Renal pelvis (tissue), 4 donors: Measurements from ENCODE around the gene MGLL. TPM values are rescaled to one million over a fixed set of nuclear protein-coding genes. Genes with fewer than 3 reads are reported as not detected.
A peak's percentile ranks its signal among the peaks of the same experiment; 100 is the strongest.
"Not testable (repeated sequence)": the region's sequence is repeated elsewhere in the genome, so short reads cannot be mapped to it uniquely, and the experiment has no call there.

Source experiments
- DNase-seq: peaks from one replicate; pipeline ENCODE4 v3.0.0-alpha.2; 2013
- polyA plus RNA-seq, 3 donors: library from polyadenylated mRNA; unstranded; fragments of 120-200 nt; gene quantifications; one replicate each; pipeline ENCODE4 v1.2.1, GENCODE V29; 2013; ENCODE audit not compliant: insufficient read length in 3 of 3

The MGLL gene
- polyA plus RNA-seq, 3 donors: 23.7 to 29.9 (median 25.2) TPM

GRCh38 chr3:127665586-127665985, 156.7 kb downstream of the MGLL start:
- DNase-seq: no peak

DNA sequence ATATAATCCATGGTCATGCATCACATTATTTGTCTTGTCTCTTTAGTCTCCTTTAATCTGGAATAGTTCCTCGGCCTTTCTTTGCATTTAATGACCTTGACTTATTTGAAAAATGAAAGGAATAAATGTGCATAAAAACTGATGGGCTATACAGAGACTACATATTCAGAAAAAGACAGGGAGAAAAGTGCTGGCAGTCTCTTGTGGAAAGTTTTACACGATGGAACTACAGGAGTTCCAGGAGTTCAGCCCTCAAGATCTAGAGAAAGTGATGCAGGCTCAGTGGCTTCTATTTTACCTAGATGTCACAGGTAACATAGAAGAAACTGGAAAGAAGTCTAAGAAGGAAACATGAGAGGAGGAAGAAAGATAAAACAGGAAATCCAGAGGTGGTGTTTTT, 157.2 kb downstream of the MGLL start:
- no peak for DNase-seq

GRCh38 chr3:127663151-127663550, 159.2 kb downstream of the MGLL start:
- no peak for DNase-seq

DNA sequence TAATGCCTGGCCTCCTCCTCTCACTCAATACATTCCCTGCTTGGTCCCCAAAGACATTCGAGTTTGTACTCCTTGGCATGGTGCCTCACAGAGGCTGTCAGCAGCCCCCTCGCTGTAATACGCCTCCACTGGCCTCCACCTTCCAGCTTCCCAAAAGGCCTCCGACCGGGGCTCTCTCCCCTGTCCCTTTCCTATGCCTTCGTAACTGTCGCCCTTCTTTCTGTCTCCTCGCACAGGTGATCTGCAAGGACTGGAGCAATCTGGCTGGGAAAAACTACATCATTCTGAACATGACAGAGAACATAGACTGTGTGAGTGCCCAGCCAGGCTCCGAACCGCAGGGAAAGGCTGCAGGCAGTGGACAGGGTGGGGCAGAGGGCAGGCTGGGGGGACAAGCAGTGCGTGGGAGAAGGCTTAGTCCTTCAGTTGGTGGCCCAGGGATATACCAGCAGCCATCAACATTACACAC, 160.3 kb downstream of the MGLL start:
- DNase-seq: no peak

GRCh38 chr3:127661600-127661999, 160.7 kb downstream of the MGLL start:
- DNase-seq: no peak

DNA sequence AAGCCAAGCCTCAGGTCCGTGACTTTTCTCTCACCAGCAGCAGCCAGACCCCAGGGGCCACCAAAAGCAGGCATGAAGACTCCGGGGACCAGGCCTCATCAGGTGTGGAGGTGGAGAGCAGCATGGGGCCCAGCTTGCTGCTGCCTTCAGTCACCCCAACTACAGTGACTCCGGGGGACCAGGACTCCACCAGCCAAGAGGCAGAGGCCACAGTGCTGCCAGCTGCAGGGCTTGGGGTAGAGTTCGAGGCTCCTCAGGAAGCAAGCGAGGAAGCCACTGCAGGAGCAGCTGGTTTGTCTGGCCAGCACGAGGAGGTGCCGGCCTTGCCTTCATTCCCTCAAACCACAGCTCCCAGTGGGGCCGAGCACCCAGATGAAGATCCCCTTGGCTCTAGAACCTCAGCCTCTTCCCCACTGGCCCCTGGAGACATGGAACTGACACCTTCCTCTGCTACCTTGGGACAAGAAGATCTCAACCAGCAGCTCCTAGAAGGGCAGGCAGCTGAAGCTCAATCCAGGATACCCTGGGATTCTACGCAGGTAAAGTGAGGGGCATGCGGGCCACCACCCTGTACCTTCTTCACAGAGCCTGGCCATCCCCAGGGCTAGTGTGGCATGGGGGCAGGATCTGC, 161.6 kb downstream of the MGLL start:
- no peak for DNase-seq

GRCh38 chr3:127658234-127658633, 164.1 kb downstream of the MGLL start:
- DNase-seq: no peak

DNA sequence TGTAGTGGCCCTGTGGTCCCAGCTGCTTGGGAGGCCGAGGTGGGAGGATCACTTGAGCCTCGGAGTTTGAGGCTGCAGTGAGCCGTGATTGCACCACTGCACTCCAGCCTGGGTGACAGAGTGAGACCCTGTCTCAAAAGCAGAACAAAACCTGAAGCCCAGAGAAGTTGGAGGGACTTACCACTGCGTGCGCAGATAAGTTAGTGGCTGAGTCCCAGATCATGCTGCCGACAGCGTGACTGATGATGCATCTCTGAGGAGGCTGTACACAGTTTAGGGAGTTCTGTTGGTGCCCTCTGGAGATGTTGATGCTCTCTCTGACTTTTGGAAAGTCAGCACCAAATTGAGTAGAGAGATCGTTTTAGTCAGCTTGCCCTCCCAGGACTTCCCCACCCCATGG, 165.4 kb downstream of the MGLL start:
- DNase-seq: no peak

DNA sequence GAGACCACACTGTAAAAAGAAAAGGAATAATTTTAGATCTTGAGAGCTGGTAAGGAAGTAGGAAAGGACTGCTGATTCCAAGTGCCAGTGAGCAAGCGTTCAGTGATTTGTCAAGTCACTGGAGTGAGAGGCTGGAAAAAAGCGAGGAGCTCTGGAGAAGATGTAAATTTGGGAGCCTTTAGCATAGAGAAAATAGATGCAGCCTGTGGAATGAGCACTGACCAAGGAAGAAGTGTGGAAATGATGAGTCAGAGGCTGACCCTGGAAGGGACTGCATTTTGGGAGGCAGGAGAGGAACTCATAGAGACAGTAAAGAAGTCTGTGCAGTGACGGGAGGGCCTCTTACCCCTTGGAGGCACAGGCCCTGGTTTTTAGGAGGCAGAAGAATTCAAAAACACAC, 166.7 kb downstream of the MGLL start:
- no peak for DNase-seq

- DNase-seq: not testable (repeated sequence)
These were observed 167.3 kb downstream of the MGLL start for GRCh38 chr3:127654993-127655392.

DNA sequence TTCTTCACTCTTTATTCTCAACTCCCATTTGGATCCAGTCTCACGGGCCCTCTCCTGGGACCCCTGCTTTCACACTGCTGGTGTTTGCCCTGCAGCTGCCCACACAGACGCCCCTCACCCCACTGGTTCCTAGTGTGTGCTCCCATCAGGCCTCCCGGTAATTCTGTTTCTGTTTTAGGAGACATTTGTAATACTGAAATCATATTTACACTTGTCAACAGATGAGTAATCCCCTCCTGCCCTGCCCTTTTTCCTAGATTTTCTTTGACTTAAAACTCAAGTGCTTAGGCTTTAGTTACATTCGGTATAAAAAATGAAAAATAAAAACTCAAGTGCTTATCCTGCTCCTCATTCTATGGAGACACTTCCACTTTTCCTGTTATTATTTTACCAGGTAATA, 167.9 kb downstream of the MGLL start:
- no peak for DNase-seq

- peak; percentile 54 for DNase-seq
These were observed 169.9 kb downstream of the MGLL start for GRCh38 chr3:127652246-127652995.

DNA sequence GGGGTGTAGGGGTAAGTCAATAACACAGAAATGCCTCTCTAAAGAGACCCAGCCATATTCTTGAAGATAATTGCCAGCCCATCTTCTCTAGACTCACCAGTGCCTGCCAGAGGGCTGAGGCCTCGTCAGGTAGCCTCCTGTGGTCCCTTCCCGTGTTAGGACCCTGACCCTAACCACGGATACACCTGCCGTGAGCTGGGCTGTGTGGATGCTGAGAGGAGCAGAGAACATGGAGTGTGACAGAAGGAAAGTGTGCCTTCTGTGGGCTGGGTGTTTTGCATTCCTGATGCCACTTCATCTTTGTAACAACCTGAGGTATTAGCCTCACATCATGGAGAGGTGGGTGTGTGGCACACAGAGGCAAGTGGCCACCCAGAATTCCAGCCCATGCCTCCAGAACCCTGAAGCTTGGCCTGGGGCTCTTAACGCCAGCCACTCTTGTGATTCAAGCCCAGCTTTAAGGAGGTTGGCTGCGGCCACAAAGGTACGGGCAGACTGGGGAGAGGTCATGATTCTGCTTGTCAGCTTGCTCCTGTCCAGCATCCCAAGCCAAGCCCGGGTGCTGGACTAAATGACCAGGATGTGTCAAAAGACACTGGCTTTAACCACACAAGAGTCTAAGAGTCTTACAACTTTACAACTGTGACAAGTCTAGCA, 170.7 kb downstream of the MGLL start:
- no peak for DNase-seq

GRCh38 chr3:127650236-127650635, 172.1 kb downstream of the MGLL start:
- no peak for DNase-seq

- DNase-seq: no peak
These were observed 174.5 kb downstream of the MGLL start for GRCh38 chr3:127647845-127648204.

- peak; percentile 70 for DNase-seq
These were observed 175.0 kb downstream of the MGLL start for GRCh38 chr3:127647166-127647844.

GRCh38 chr3:127646501-127647046, 175.7 kb downstream of the MGLL start:
- DNase-seq: no peak

GRCh38 chr3:127645371-127646015, 176.8 kb downstream of the MGLL start:
- DNase-seq: no peak

- DNase-seq: no peak
These were observed 177.5 kb downstream of the MGLL start for GRCh38 chr3:127644641-127645370.

GRCh38 chr3:127640042-127640355, 182.3 kb downstream of the MGLL start:
- DNase-seq: no peak
